HepG2 (cell line): Measurements from ENCODE around the gene ZBTB9. TPM values are rescaled to one million over a fixed set of nuclear protein-coding genes. Genes with fewer than 3 reads are reported as not detected.

Experiments used
- ARID4A ChIP-seq: sonication (generic); formaldehyde crosslinking; IDR thresholded peaks from 2 replicates; pipeline ENCODE4 v1.5.0; 2020; ENCODE audit warnings: mild to moderate bottlenecking, missing genetic modification reagents, borderline replicate concordance
- BHLHE40 ChIP-seq: IDR thresholded peaks from 2 replicates; pipeline ENCODE4 v1.6.1; 2011; ENCODE audit warnings: low read length, improper control_type of control experiment
- EED ChIP-seq: sonication (generic); formaldehyde crosslinking; IDR thresholded peaks from 2 replicates; pipeline ENCODE4 v1.5.0; 2020; ENCODE audit warnings: mild to moderate bottlenecking, missing genetic modification reagents
- HMGA1 ChIP-seq: sonication (generic); formaldehyde crosslinking; conservative IDR thresholded peaks from 2 replicates; pipeline ENCODE4 v1.4.0; 2020; ENCODE audit warnings: missing genetic modification reagents
- NCOA5 ChIP-seq: sonication (generic); formaldehyde crosslinking; IDR thresholded peaks from 2 replicates; pipeline ENCODE4 v1.4.0; 2020; ENCODE audit warnings: missing genetic modification reagents
- NFATC3 ChIP-seq: sonication (generic); formaldehyde crosslinking; IDR thresholded peaks from 2 replicates; pipeline ENCODE4 v1.5.1; 2020; ENCODE audit warnings: mild to moderate bottlenecking, missing genetic modification reagents
- NONO ChIP-seq, 2 experiments: fragments of 450-650 bp in 1 of 2; sonication (generic) in 1 of 2; formaldehyde crosslinking in 1 of 2; IDR thresholded peaks in 1 of 2; conservative IDR thresholded peaks in 1 of 2; 2 replicates each; pipeline versions ENCODE4 v1.6.1 to v1.8.0; 2017 to 2022; ENCODE audit warnings: mild to moderate bottlenecking in 1 of 2, missing genetic modification reagents in 1 of 2, moderate library complexity in 1 of 2
- NRL ChIP-seq: sonication (generic); formaldehyde crosslinking; IDR thresholded peaks from 2 replicates; pipeline ENCODE4 v1.5.0; 2020; ENCODE audit warnings: missing genetic modification reagents, mild to moderate bottlenecking, moderate library complexity, borderline replicate concordance
- PAX8 ChIP-seq: sonication (generic); formaldehyde crosslinking; IDR thresholded peaks from 2 replicates; pipeline ENCODE4 v1.8.0; 2022; ENCODE audit warnings: mild to moderate bottlenecking, missing genetic modification reagents, borderline replicate concordance
- PHF5A ChIP-seq: IDR thresholded peaks from one replicate; pipeline ENCODE4 v1.6.1; 2018; ENCODE audit warnings: low read depth, missing genetic modification reagents; ENCODE audit not compliant: unreplicated experiment
- PLSCR1 ChIP-seq: sonication (generic); formaldehyde crosslinking; IDR thresholded peaks from 2 replicates; pipeline ENCODE4 v1.5.0; 2020; ENCODE audit warnings: missing genetic modification reagents, mild to moderate bottlenecking, borderline replicate concordance
- RARG ChIP-seq: sonication (generic); formaldehyde crosslinking; IDR thresholded peaks from 2 replicates; pipeline ENCODE4 v1.4.0; 2020; ENCODE audit warnings: low read depth, mild to moderate bottlenecking, missing genetic modification reagents
- SIX1 ChIP-seq: sonication (generic); formaldehyde crosslinking; IDR thresholded peaks from 2 replicates; pipeline ENCODE4 v1.4.0; 2020; ENCODE audit warnings: missing genetic modification reagents, borderline replicate concordance
- SYNCRIP ChIP-seq: fragments of 200-400 bp; formaldehyde crosslinking; IDR thresholded peaks from 2 replicates; pipeline ENCODE4 v1.6.1; 2018; ENCODE audit warnings: mild to moderate bottlenecking, low read depth, low read length; ENCODE audit not compliant: insufficient read depth
- TRIM24 ChIP-seq: sonication (generic); formaldehyde crosslinking; IDR thresholded peaks from 2 replicates; pipeline ENCODE4 v1.8.0; 2022; ENCODE audit warnings: mild to moderate bottlenecking, missing genetic modification reagents
- ZFP1 ChIP-seq: IDR thresholded peaks from 2 replicates; pipeline ENCODE4 v1.6.1; 2016
- ZFP90 ChIP-seq: sonication (generic); formaldehyde crosslinking; IDR thresholded peaks from 2 replicates; pipeline ENCODE4 v1.8.0; 2022; ENCODE audit warnings: missing genetic modification reagents, mild to moderate bottlenecking, inconsistent platforms, borderline replicate concordance
- ZNF280B ChIP-seq: sonication (generic); formaldehyde crosslinking; IDR thresholded peaks from 2 replicates; pipeline ENCODE4 v1.5.0; 2020; ENCODE audit warnings: missing genetic modification reagents, mild to moderate bottlenecking, borderline replicate concordance
- ZNF547 ChIP-seq: sonication (generic); formaldehyde crosslinking; IDR thresholded peaks from 2 replicates; pipeline ENCODE4 v1.5.1; 2020; ENCODE audit warnings: mild to moderate bottlenecking, missing genetic modification reagents
- ZNF629 ChIP-seq: sonication (generic); formaldehyde crosslinking; conservative IDR thresholded peaks from 2 replicates; pipeline ENCODE4 v1.5.0; 2020; ENCODE audit warnings: missing genetic modification reagents
- ZNF644 ChIP-seq: IDR thresholded peaks from 2 replicates; pipeline ENCODE4 v1.6.1; 2016; ENCODE audit warnings: low read depth
- ZNF691 ChIP-seq: sonication (generic); formaldehyde crosslinking; IDR thresholded peaks from 2 replicates; pipeline ENCODE4 v1.4.0; 2020; ENCODE audit warnings: missing genetic modification reagents, low read depth, mild to moderate bottlenecking, borderline replicate concordance
- ZNF777 ChIP-seq: sonication (generic); formaldehyde crosslinking; IDR thresholded peaks from 2 replicates; pipeline ENCODE4 v1.4.0; 2020; ENCODE audit warnings: missing genetic modification reagents
- polyA plus RNA-seq, 8 experiments: library from polyadenylated mRNA; depleted of rRNA in 3 of 8; stranded (reverse) in 7 of 8; unstranded in 1 of 8; fragments of >200 nt; fragmentation: Illumina TruSeq in 4 of 8; extraction: Trizol in 4 of 8; gene quantifications; 2 replicates each; pipeline versions ENCODE4 v1.2.1 to v1.2.3, GENCODE V29; 2011 to 2016; ENCODE audit warnings: low read depth in 4 of 8, missing spikeins in 1 of 8, mixed read lengths in 1 of 8; ENCODE audit not compliant: insufficient read depth in 1 of 8
- total RNA-seq, 5 experiments: library from RNA; depleted of rRNA; stranded (reverse); fragments of >200 nt; fragmentation: Illumina TruSeq; extraction: Trizol; gene quantifications; 2 replicates each; pipeline ENCODE4 v1.2.3, GENCODE V29; 2016; ENCODE audit warnings: low read depth in 1 of 5

ZBTB9 gene
- total and polyA plus RNA-seq, 2 of the 13 experiments (the other 11 are each of a cell fraction or from before 2014, with no cell fraction given) = 5.3 to 9.2 TPM

DNA sequence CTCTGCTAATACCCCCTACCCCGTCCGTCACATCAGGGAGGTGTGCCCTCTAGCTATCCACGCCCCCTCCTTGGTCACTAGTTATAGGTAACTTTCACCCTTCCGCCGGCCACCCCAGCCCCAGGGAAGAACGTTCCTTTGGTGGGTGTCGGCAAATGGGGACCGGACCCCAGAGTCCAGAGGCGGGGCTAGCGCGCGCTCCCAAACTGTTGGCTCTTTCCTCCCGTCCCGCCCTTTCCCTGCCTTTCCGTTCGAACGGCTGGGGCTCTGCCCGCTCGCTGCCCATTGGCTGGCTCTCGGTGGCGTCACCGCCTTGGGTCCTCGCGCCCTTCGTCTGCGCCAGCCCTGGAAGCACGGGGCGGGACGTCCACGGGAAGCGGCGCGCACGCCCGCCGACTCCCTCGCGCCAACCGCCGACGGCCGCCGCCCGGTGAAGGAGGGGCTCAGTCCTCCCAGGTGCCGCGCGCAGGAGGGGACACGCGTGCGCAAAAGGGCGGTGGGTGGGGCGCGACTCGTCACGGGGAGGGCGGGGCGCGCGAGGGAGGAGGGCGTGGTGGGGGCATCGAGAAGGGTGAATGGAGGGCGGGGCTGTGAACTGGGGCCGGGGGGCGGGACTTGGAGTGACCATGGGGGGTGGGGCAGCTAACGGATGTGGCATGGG is 44.2 kb upstream of the ZBTB9 start (continued):
- TF ChIP-seq ARID4A (peak; percentile 86; the same call in 1 of the 2 replicates), ZNF280B (CRISPR knock-in tag) (peak; percentile 98), ZFP90 (peak; percentile 87), ZFP1 (CRISPR knock-in tag) (no peak), ZNF777 (CRISPR knock-in tag) (peak; percentile 86), BHLHE40 (peak; percentile 57; the same call in 1 of the 2 replicates), PLSCR1 (CRISPR knock-in tag) (no peak), HMGA1 (CRISPR knock-in tag) (no peak), PAX8 (CRISPR knock-in tag) (no peak; the same call in 1 of the 2 replicates), RARG (CRISPR knock-in tag) (no peak), NFATC3 (CRISPR knock-in tag) (0 out of 2 replicates have a peak, but pooled peaks have one; percentile 64), PHF5A (CRISPR knock-in tag) (peak; percentile 76), NCOA5 (CRISPR knock-in tag) (0 out of 2 replicates have a peak, but pooled peaks have one; percentile 58), ZNF644 (CRISPR knock-in tag) (no peak), ZNF691 (peak; percentile 91), EED (CRISPR knock-in tag) (no peak; the same call in 1 of the 2 replicates), ZNF629 (CRISPR knock-in tag) (0 out of 2 replicates have a peak, but pooled peaks have one; percentile 37), SYNCRIP (no peak), SIX1 (CRISPR knock-in tag) (no peak), NRL (CRISPR knock-in tag) (peak; percentile 91; the same call in 1 of the 2 replicates), NONO (IDR thresholded peaks at IDR 0.05) (no peak), NONO (CRISPR knock-in tag; conservative IDR thresholded peaks at IDR 0.05) (peak; percentile 100), TRIM24 (no peak), ZNF547 (CRISPR knock-in tag) (peak; percentile 96)
